Karpas-422 (cell line): ENCODE measurements around the gene MAFB. TPM values are rescaled to one million over a fixed set of nuclear protein-coding genes. Genes with fewer than 3 reads are reported as not detected.
"Not testable (repeated sequence)": the region's sequence is repeated elsewhere in the genome, so short reads cannot be mapped to it uniquely, and the experiment has no call there.

ENCODE experiments used
- DNase-seq: peaks from one replicate; pipeline ENCODE4 v3.0.0-alpha.2; 2015
- H2AFZ ChIP-seq: fragments of 200-600 bp; sonication (generic); 2 replicates; pipeline ENCODE4 v1.6.1; 2014; ENCODE audit warnings: antibody characterized with exemption, low read length, mixed read lengths
- H3K27ac ChIP-seq: fragments of 200-600 bp; sonication (generic); 2 replicates; pipeline ENCODE4 v1.5.1; 2014; ENCODE audit warnings: mild to moderate bottlenecking, low read length, moderate library complexity
- H3K27me3 ChIP-seq: fragments of 200-600 bp; sonication (generic); 2 replicates; pipeline ENCODE4 v1.6.1; 2014; ENCODE audit warnings: low read length, mixed read lengths
- H3K36me3 ChIP-seq: fragments of 200-600 bp; sonication (generic); 2 replicates; pipeline ENCODE4 v1.6.1; 2014; ENCODE audit warnings: low read length, mixed read lengths; ENCODE audit not compliant: insufficient read depth
- H3K4me1 ChIP-seq: fragments of 200-600 bp; sonication (generic); 2 replicates; pipeline ENCODE4 v1.6.1; 2014; ENCODE audit warnings: mild to moderate bottlenecking, low read length, mixed read lengths
- H3K4me2 ChIP-seq: fragments of 200-600 bp; sonication (generic); 2 replicates; pipeline ENCODE4 v1.6.1; 2014; ENCODE audit warnings: low read length, low read depth, mild to moderate bottlenecking; ENCODE audit not compliant: poor library complexity, severe bottlenecking
- H3K4me3 ChIP-seq: fragments of 200-600 bp; sonication (generic); 2 replicates; pipeline ENCODE4 v1.5.1; 2014; ENCODE audit warnings: mild to moderate bottlenecking, antibody characterized with exemption, low read length, mixed read lengths
- H3K79me2 ChIP-seq: fragments of 200-600 bp; sonication (generic); 2 replicates; pipeline ENCODE4 v1.6.1; 2014; ENCODE audit warnings: mild to moderate bottlenecking, low read length, mixed read lengths
- H3K9ac ChIP-seq: fragments of 200-600 bp; sonication (generic); 2 replicates; pipeline ENCODE4 v1.6.0; 2014; ENCODE audit warnings: low read length
- H3K9me2 ChIP-seq: fragments of 200-600 bp; sonication (generic), shearing (Covaris generic); replicated peaks from 2 replicates; pipeline ENCODE4 v1.6.0; 2014; ENCODE audit warnings: mild to moderate bottlenecking, low read length, moderate library complexity; ENCODE audit not compliant: insufficient read depth
- H3K9me3 ChIP-seq: fragments of 300-700, 200-600 bp; sonication (generic); 2 replicates; pipeline ENCODE4 v1.6.1; 2014; ENCODE audit warnings: low read length, mixed read lengths
- H4K20me1 ChIP-seq: fragments of 200-600 bp; sonication (generic); 2 replicates; pipeline ENCODE4 v1.6.1; 2014; ENCODE audit warnings: mild to moderate bottlenecking, antibody characterized with exemption, low read length, low read depth; ENCODE audit not compliant: insufficient read depth
- total RNA-seq: library from RNA; depleted of rRNA; stranded (reverse); fragments of >200 nt; shearing (Covaris generic); gene quantifications from 2 replicates; pipeline ENCODE4 v1.2.3, GENCODE V29; 2014; ENCODE audit warnings: low replicate concordance; rRNA removed

Gene MAFB
- not detected in 2 replicates for total RNA-seq

DNA sequence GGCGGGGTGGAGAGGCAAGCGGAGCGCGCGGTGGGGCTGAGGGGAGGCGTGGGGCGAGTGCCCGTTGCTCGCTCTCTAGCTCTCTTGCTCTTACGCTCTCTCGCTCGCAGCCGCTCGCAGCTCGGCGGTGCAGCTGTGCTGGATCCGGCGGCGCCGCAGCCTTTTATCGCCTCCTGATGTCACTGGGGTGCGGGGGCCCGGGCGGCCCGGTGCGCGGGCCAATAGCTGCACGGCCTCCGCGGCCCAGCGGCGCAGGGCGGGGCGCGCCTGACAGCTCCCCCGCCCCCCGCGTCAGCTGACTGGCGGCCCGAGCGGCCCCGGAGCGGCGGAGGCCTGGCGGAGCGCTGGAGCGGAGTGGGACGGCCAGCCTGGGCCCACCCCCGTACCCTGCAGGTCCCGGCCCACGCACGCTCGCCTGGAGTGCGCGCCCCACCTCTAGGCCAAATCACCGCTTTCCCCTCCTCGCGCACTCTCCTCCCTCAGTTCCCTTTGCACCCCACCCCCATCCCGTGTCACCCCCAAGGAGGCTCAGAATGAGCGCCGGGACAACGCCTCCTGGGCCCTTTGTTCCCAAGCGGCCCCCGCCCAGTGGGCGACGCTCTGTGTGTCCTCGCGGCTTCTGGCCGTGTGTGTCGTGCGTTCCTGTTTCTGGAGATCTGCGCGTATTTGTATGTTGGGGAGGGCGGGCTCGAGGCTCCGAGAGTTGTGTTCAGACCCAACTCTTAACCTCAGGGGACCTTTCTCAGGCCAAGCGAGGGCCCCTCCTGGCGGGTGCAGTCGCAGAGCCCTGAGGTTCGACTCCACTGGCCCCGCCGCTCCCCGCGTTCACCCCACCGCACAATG, at the start of gene MAFB:
MAFB (minus strand) TSS at position 137 of the 843 bp plus-strand sequence. CDS start 386 bp downstream, outside the sequence.
- H3K27me3 ChIP-seq, result no peaks in the 10 kb centered on the region
- no peaks in the 10 kb centered on the region for H4K20me1 ChIP-seq
- H3K27ac ChIP-seq, result no peak within 1 kb of the TSS
- no peak within 1 kb of the TSS for H3K4me3 ChIP-seq
- H3K4me2 ChIP-seq, result no peak within 1 kb of the TSS
- H3K9ac ChIP-seq, result no peak within 1 kb of the TSS
- no peaks in the 10 kb centered on the region for H3K4me1 ChIP-seq
- no peaks in the 10 kb centered on the region for H3K9me2 ChIP-seq
- H2AFZ ChIP-seq, result no peak within 1 kb of the TSS
- no peaks in the 10 kb centered on the region for H3K79me2 ChIP-seq
- DNase-seq, result no peak
- no peaks in the 10 kb centered on the region for H3K9me3 ChIP-seq
- H3K36me3 ChIP-seq, result no peaks in the 10 kb centered on the region

GRCh38 chr20:40736468-40736867, 47.4 kb upstream of the MAFB start:
- not testable (repeated sequence) for H3K79me2 ChIP-seq

GRCh38 chr20:40728996-40729395, 40.0 kb upstream of the MAFB start:
- no peak overlapping the region for H3K9ac ChIP-seq
- H2AFZ ChIP-seq, result no peak overlapping the region
- no peaks in the 10 kb centered on the region for H3K4me1 ChIP-seq
- no peaks in the 10 kb centered on the region for H3K9me3 ChIP-seq
- H4K20me1 ChIP-seq, result no peaks in the 10 kb centered on the region
- no peak overlapping the region for H3K4me3 ChIP-seq
- H3K36me3 ChIP-seq, result no peaks in the 10 kb centered on the region
- no peaks in the 10 kb centered on the region for H3K9me2 ChIP-seq
- DNase-seq, result no peak
- no peak overlapping the region for H3K27ac ChIP-seq
- H3K4me2 ChIP-seq, result no peak overlapping the region
- H3K27me3 ChIP-seq, result no peaks in the 10 kb centered on the region
- no peaks in the 10 kb centered on the region for H3K79me2 ChIP-seq

More at GRCh38 chr20:40736468-40736867, 47.4 kb upstream of the MAFB start:
- not testable (repeated sequence) for H3K4me1 ChIP-seq, DNase-seq, H3K9me2 ChIP-seq, H3K9me3 ChIP-seq, H3K36me3 ChIP-seq, H4K20me1 ChIP-seq, H3K27me3 ChIP-seq, H3K27ac ChIP-seq, H3K4me3 ChIP-seq, H2AFZ ChIP-seq, H3K9ac ChIP-seq, H3K4me2 ChIP-seq

- Histone ChIP-seq H3K9me3 (no peaks in the 10 kb centered on the region), H3K4me1 (no peaks in the 10 kb centered on the region), H2AFZ (no peak overlapping the region), H3K9ac (no peak overlapping the region), H3K79me2 (no peaks in the 10 kb centered on the region), H3K27ac (no peak overlapping the region), H3K4me2 (no peak overlapping the region), H3K9me2 (no peaks in the 10 kb centered on the region), H4K20me1 (no peaks in the 10 kb centered on the region), H3K4me3 (no peak overlapping the region), H3K27me3 (no peaks in the 10 kb centered on the region), H3K36me3 (no peaks in the 10 kb centered on the region)
- DNase-seq, result peak; percentile 51
Observed at GRCh38 chr20:40728470-40728869, 39.4 kb upstream of the MAFB start.

GRCh38 chr20:40727960-40728359, 38.9 kb upstream of the MAFB start:
- Histone ChIP-seq H3K9me2 (no peaks in the 10 kb centered on the region), H3K36me3 (no peaks in the 10 kb centered on the region), H3K27ac (no peak overlapping the region), H3K9me3 (no peaks in the 10 kb centered on the region), H3K4me3 (no peak overlapping the region), H3K4me1 (no peaks in the 10 kb centered on the region), H2AFZ (no peak overlapping the region), H3K4me2 (no peak overlapping the region), H3K79me2 (no peaks in the 10 kb centered on the region), H3K9ac (no peak overlapping the region), H3K27me3 (no peaks in the 10 kb centered on the region), H4K20me1 (no peaks in the 10 kb centered on the region)
- no peak for DNase-seq

DNA sequence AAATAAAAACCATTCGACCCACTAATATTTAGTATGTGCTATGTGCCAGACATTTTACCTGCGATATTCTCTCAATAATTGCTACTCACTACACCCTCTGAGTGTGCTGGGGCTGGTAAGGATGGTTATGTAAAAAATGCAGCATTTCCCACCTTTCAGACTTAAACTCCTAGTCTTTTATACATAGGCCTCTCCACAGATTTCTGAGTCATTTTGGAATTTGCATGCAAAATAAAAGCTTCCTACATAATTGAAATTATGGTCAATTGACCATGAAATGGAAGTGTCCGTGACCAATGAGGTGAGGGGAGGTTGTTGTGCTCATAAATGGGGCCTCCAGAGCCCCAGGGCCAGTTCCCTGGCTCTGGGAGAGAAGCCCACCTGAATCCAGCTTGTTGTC, 37.7 kb upstream of the MAFB start:
- Histone ChIP-seq H3K4me1 (no peaks in the 10 kb centered on the region), H2AFZ (no peak overlapping the region), H4K20me1 (no peaks in the 10 kb centered on the region), H3K4me3 (no peak overlapping the region), H3K9me3 (no peaks in the 10 kb centered on the region), H3K9ac (no peak overlapping the region), H3K79me2 (no peaks in the 10 kb centered on the region), H3K4me2 (no peak overlapping the region), H3K9me2 (no peaks in the 10 kb centered on the region), H3K27me3 (no peaks in the 10 kb centered on the region), H3K27ac (no peak overlapping the region), H3K36me3 (no peaks in the 10 kb centered on the region)
- no peak for DNase-seq

GRCh38 chr20:40724566-40724965, 35.5 kb upstream of the MAFB start:
- no peak overlapping the region for H3K27ac ChIP-seq
- no peak for DNase-seq
- H3K9me3 ChIP-seq, result no peaks in the 10 kb centered on the region
- H3K79me2 ChIP-seq, result no peaks in the 10 kb centered on the region
- H2AFZ ChIP-seq, result no peak overlapping the region
- no peaks in the 10 kb centered on the region for H4K20me1 ChIP-seq
- no peaks in the 10 kb centered on the region for H3K4me1 ChIP-seq
- H3K4me2 ChIP-seq, result no peak overlapping the region
- H3K4me3 ChIP-seq, result no peak overlapping the region
- no peaks in the 10 kb centered on the region for H3K9me2 ChIP-seq
- H3K36me3 ChIP-seq, result no peaks in the 10 kb centered on the region
- H3K27me3 ChIP-seq, result no peaks in the 10 kb centered on the region
- H3K9ac ChIP-seq, result no peak overlapping the region

GRCh38 chr20:40720826-40721225, 31.8 kb upstream of the MAFB start:
- Histone ChIP-seq H2AFZ (no peak overlapping the region), H3K79me2 (no peaks in the 10 kb centered on the region), H4K20me1 (no peaks in the 10 kb centered on the region), H3K9me2 (no peaks in the 10 kb centered on the region), H3K4me1 (no peaks in the 10 kb centered on the region), H3K27me3 (no peaks in the 10 kb centered on the region), H3K9me3 (no peaks in the 10 kb centered on the region), H3K9ac (no peak overlapping the region), H3K4me2 (no peak overlapping the region), H3K27ac (no peak overlapping the region), H3K36me3 (no peaks in the 10 kb centered on the region), H3K4me3 (no peak overlapping the region)
- no peak for DNase-seq
